Muscle of leg (tissue), 11 donors: ENCODE measurements around the gene WDR46. TPM values are rescaled to one million over a fixed set of nuclear protein-coding genes. Genes with fewer than 3 reads are reported as not detected.

Experiments used
- DNase-seq: peaks from one replicate; pipeline ENCODE4 v3.0.0; 2013
- H3K27ac ChIP-seq: one replicate; pipeline ENCODE4 v1.5.1; 2013; ENCODE audit warnings: mild to moderate bottlenecking, low read length, control low read depth
- H3K27me3 ChIP-seq: one replicate; pipeline ENCODE4 v1.6.1; 2013; ENCODE audit warnings: low read length; ENCODE audit not compliant: control insufficient read depth, insufficient read depth
- H3K36me3 ChIP-seq: one replicate; pipeline ENCODE4 v1.6.1; 2013; ENCODE audit warnings: low read length; ENCODE audit not compliant: control insufficient read depth, insufficient read depth
- H3K4me1 ChIP-seq: one replicate; pipeline ENCODE4 v1.6.1; 2013; ENCODE audit warnings: low read length; ENCODE audit not compliant: control insufficient read depth, insufficient read depth
- H3K4me3 ChIP-seq: one replicate; pipeline ENCODE4 v1.5.1; 2013; ENCODE audit warnings: low read length, control low read depth
- H3K9me3 ChIP-seq: replicated peaks from 2 replicates; pipeline ENCODE4 v1.6.1; 2013; ENCODE audit warnings: low read depth, low read length; ENCODE audit not compliant: control insufficient read depth
- WGBS: methylation state at CpG from one replicate; pipeline ENCODE4 v1.1.5; 2013; ENCODE audit warnings: missing lambda C conversion rate; ENCODE audit not compliant: insufficient coverage; 5-methylcytosine and 5-hydroxymethylcytosine counted together
- polyA plus RNA-seq, 8 donors: library from polyadenylated mRNA; unstranded; fragments of 120-200 nt; gene quantifications; one replicate each; pipeline versions ENCODE4 v1.2.1 to v1.2.3, GENCODE V29; 2013; ENCODE audit warnings: inconsistent platforms in 1 of 8, low replicate concordance in 1 of 8; ENCODE audit not compliant: insufficient read length in 8 of 8, insufficient read depth in 1 of 8
- total RNA-seq: library from RNA; stranded (reverse); fragments of 120-200 nt; gene quantifications from one replicate; pipeline ENCODE4 v1.2.4, GENCODE V29; 2013

The WDR46 gene
- total and polyA plus RNA-seq, 9 donors = 50.1 to 81.5 (median 73.5) TPM

DNA sequence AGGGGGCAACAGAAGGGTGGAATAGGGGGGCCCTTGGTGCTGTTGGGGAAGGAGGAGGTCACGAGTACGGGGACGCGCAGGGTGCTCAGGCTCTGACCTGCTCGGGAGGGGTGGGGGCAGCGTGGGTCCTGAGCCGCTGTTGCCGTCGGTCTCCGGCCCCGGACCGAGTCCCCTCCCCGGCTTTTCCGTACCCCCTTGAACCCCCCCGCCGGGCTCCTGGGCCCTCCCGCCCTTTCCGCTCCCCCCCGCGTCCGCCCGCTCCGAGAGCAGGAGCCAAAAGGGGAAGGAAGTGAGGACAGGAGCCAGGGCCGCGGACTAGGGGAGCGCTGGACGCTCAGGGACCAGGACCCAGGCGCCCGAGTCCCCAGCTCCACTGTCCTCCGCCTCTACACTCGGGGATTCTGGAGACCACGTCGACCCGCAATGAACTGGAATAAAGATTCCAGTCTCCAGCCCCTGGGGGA lies 9.8 kb upstream of the WDR46 start, which contains the start of gene RGL2:
Gene RGL2 (minus strand): TSS at position 170 of the 464 bp plus-strand sequence. CDS start 332 bp downstream, outside the sequence.
- 0% methylated on average over 8 of the region's 34 CpGs for WGBS
- peaks cover 39% of the 10 kb centered on the region for H3K36me3 ChIP-seq
- peak within 1 kb of the TSS; percentile 93 for H3K27ac ChIP-seq
- H3K9me3 ChIP-seq = no peaks in the 10 kb centered on the region
- peak; percentile 94 for DNase-seq
- peaks cover 16% of the 10 kb centered on the region for H3K4me1 ChIP-seq
- peak within 1 kb of the TSS; percentile 88 for H3K4me3 ChIP-seq
- no peaks in the 10 kb centered on the region for H3K27me3 ChIP-seq

DNA sequence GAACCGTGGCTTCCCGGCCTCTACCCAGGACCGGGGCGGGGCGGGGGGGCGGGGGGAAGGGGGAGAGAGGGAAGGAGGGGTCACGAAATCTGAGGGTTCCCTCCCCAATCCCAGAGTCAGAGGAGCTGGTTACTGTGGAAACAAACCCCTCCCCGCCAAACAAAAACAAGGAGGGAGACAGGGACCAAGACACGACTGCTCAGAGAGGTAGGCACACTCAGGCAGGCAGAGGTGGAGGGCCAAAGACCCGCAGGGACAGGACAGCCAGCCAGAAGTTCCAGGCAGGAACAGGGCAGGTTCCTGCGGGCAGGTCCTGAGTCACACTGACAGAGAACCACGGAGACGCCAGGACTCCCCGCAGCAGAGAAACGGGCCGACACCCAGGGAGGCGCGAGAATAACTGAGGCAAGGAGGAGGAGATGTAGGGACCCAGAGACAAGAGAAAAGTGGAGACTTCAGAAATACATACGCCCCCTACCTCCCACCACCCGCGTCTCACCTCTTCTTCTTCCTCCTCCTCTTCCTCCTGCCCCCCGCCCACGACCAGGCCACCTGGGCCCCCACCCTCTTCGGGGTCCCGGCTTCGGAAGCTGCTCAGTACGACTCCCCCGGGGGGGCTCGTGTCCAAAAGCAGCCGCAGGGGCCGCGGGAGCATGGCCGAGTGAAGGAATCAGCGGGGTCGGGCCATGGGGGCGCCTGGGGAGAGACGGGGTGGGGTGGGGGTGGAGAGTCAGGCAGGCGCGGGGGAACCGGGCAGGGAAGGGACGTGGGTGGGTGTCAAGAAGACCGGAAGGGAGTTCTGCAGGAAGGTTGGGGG lies 9.1 kb upstream of the WDR46 start:
- Histone ChIP-seq H3K4me1 (peaks cover 16% of the 10 kb centered on the region), H3K4me3 (peak overlapping the region; percentile 88), H3K27me3 (no peaks in the 10 kb centered on the region), H3K36me3 (peaks cover 43% of the 10 kb centered on the region), H3K9me3 (no peaks in the 10 kb centered on the region), H3K27ac (peak overlapping the region; percentile 93)
- peak; percentile 97 for DNase-seq
- WGBS = under 1% methylated on average over 21 of the region's 42 CpGs

GRCh38 chr6:33297406-33297955 lies 8.4 kb upstream of the WDR46 start:
- Histone ChIP-seq H3K27ac (peak overlapping the region; percentile 88), H3K36me3 (peaks cover 43% of the 10 kb centered on the region), H3K4me1 (peaks cover 16% of the 10 kb centered on the region), H3K9me3 (no peaks in the 10 kb centered on the region), H3K4me3 (peak overlapping the region; percentile 36), H3K27me3 (no peaks in the 10 kb centered on the region)
- DNase-seq = peak; percentile 60
- 4% methylated on average over 5 of the region's 16 CpGs for WGBS

DNA sequence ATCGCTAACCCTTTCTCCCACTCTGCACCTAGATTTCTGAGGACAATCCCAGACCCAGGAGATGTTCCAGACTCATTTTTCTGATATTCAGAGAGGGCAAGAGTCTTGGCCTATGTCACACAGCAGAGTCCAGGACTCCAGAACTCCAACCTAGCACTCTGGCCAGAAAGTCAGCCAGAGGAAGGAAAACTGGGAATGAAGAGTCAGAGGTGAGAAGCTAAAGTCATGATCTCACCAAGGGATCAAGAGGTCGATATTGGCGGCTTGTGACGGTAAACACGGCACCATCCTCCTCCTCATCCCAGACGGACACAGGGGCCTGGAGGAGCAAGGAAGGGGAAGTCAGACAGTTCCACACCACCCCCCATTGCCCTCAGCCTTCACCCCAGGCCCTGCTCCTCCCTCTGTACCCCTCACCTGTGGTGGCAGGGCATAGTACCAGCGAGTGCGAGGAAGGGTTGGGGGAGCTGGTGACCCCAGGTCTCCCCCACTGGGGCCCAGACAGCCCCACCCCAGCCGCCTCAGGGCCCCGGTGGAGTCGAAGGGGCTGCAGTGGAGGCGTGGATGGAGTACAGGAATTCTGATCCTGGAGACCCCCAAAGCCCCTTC lies 7.9 kb upstream of the WDR46 start:
- Histone ChIP-seq H3K27ac (peak overlapping the region; percentile 88), H3K9me3 (no peaks in the 10 kb centered on the region), H3K36me3 (peaks cover 49% of the 10 kb centered on the region), H3K4me3 (peak overlapping the region; percentile 36), H3K27me3 (no peaks in the 10 kb centered on the region), H3K4me1 (peaks cover 16% of the 10 kb centered on the region)
- 53% methylated on average over 3 of the region's 12 CpGs for WGBS
- DNase-seq = no peak

GRCh38 chr6:33295621-33296369 lies 6.8 kb upstream of the WDR46 start:
- WGBS = 73% methylated on average over 14 of the region's 15 CpGs
- no peaks in the 10 kb centered on the region for H3K27me3 ChIP-seq
- no peak overlapping the region for H3K4me3 ChIP-seq
- H3K4me1 ChIP-seq = peaks cover 16% of the 10 kb centered on the region
- no peak for DNase-seq
- peaks cover 56% of the 10 kb centered on the region for H3K36me3 ChIP-seq
- H3K27ac ChIP-seq = no peak overlapping the region
- no peaks in the 10 kb centered on the region for H3K9me3 ChIP-seq

- 51% methylated on average over 4 of the region's 10 CpGs for WGBS
- H3K36me3 ChIP-seq = peaks cover 63% of the 10 kb centered on the region
Measured at GRCh38 chr6:33294086-33294823, 5.2 kb upstream of the WDR46 start.

GRCh38 chr6:33292996-33293682 lies 4.1 kb upstream of the WDR46 start:
- WGBS = 75% methylated on average over 7 of the region's 16 CpGs
- Histone ChIP-seq H3K4me3 (no peak overlapping the region), H3K27me3 (no peaks in the 10 kb centered on the region), H3K9me3 (no peaks in the 10 kb centered on the region), H3K4me1 (peaks cover 23% of the 10 kb centered on the region), H3K36me3 (peaks cover 63% of the 10 kb centered on the region), H3K27ac (no peak overlapping the region)
- DNase-seq = no peak

More at GRCh38 chr6:33294086-33294823, 5.2 kb upstream of the WDR46 start:
- H3K4me3 ChIP-seq = no peak overlapping the region
- no peaks in the 10 kb centered on the region for H3K27me3 ChIP-seq
- peaks cover 19% of the 10 kb centered on the region for H3K4me1 ChIP-seq
- DNase-seq = no peak
- H3K9me3 ChIP-seq = no peaks in the 10 kb centered on the region
- no peak overlapping the region for H3K27ac ChIP-seq

- peak overlapping the region; percentile 94 for H3K4me3 ChIP-seq
- peaks cover 66% of the 10 kb centered on the region for H3K36me3 ChIP-seq
- H3K27ac ChIP-seq = no peak overlapping the region
- no peaks in the 10 kb centered on the region for H3K9me3 ChIP-seq
- WGBS = 72% methylated on average over 6 of the region's 7 CpGs
- no peak for DNase-seq
- no peaks in the 10 kb centered on the region for H3K27me3 ChIP-seq
- peaks cover 15% of the 10 kb centered on the region for H3K4me1 ChIP-seq
Measured at GRCh38 chr6:33290459-33290858, 1.4 kb upstream of the WDR46 start.

GRCh38 chr6:33289784-33290315 lies 811 bp upstream of the WDR46 start:
- WGBS = 0% methylated on average over 3 of the region's 14 CpGs
- H3K4me3 ChIP-seq = peak overlapping the region; percentile 94
- H3K27me3 ChIP-seq = no peaks in the 10 kb centered on the region
- DNase-seq = no peak
- H3K9me3 ChIP-seq = no peaks in the 10 kb centered on the region
- peak overlapping the region; percentile 77 for H3K27ac ChIP-seq
- H3K36me3 ChIP-seq = peaks cover 61% of the 10 kb centered on the region
- peaks cover 15% of the 10 kb centered on the region for H3K4me1 ChIP-seq
